PFSK-1 (cell line): ENCODE data around the gene C5.

Experiments used
- FOXP2 ChIP-seq: optimal IDR thresholded peaks from 2 replicates; pipeline ENCODE3; 2011; ENCODE audit warnings: borderline replicate concordance, control low read depth, inconsistent platforms; ENCODE audit not compliant: insufficient read depth; ENCODE audit errors: extremely low read length, extremely low read depth
- POLR2AphosphoS5 ChIP-seq: IDR thresholded peaks from 2 replicates; pipeline ENCODE4 v1.6.1; 2012; ENCODE audit warnings: low read depth, mild to moderate bottlenecking, control low read depth, low read length, moderate library complexity
- REST ChIP-seq, 2 experiments: IDR thresholded peaks; 2 replicates each; pipeline versions ENCODE4 v1.6.1 to v1.8.0; 2011 to 2012; ENCODE audit warnings: low read depth in 2 of 2, low read length in 2 of 2, control low read depth in 1 of 2, inconsistent platforms in 1 of 2, mild to moderate bottlenecking in 1 of 2, moderate library complexity in 1 of 2; ENCODE audit not compliant: insufficient read depth in 1 of 2
- SIN3A ChIP-seq: IDR thresholded peaks from 2 replicates; pipeline ENCODE4 v1.6.1; 2012; ENCODE audit warnings: mild to moderate bottlenecking, low read length, moderate library complexity, borderline replicate concordance; ENCODE audit not compliant: insufficient read depth
- TAF1 ChIP-seq: IDR thresholded peaks from 2 replicates; pipeline ENCODE4 v1.6.1; 2012; ENCODE audit warnings: low read length, control low read depth, borderline replicate concordance; ENCODE audit not compliant: insufficient read depth

The C5 gene

DNA sequence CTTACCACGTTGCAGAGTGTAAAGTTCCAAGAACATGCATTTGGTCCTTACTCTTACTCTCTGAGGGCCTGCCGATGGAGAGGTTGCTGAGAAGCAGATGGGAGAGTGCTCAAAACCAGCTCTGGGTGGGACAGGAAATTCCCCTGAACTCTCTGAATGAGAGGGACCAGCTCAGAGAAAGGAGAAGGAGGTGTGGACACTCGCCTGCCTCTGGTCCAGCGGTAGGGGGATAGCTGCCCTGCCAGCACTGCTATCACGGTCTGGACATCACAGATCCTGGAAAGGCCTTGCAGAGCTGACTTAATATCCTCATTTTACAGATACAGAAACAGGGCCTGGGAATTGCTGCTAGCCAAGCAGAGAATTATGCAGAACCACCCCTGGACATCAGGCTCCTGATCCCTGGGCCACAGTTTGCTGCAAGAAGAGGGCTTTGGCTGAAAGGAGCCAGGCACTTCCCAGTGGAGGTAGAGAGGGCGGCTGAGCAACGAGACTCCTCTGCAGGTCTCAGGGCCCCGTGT, 128.4 kb downstream of the C5 start:
- TF ChIP-seq POLR2AphosphoS5 (no peak), REST (IDR thresholded peaks at IDR 0.05; ENCODE audit: insufficient read depth in 1 of 2, low read depth in 2 of 2, low read length in 2 of 2) (no peak), SIN3A (no peak), TAF1 (no peak), FOXP2 (no peak)

- no peak for TF ChIP-seq TAF1
- no peak for TF ChIP-seq REST (IDR thresholded peaks at IDR 0.05; ENCODE audit: insufficient read depth in 1 of 2, low read depth in 2 of 2, low read length in 2 of 2)
- no peak for TF ChIP-seq POLR2AphosphoS5
- no peak for TF ChIP-seq FOXP2
- no peak for TF ChIP-seq SIN3A
Measured at GRCh38 chr9:120920806-120921178, 129.3 kb downstream of the C5 start.

GRCh38 chr9:120919843-120920805, 130.0 kb downstream of the C5 start:
- no peak for TF ChIP-seq TAF1
- TF ChIP-seq POLR2AphosphoS5, result no peak

DNA sequence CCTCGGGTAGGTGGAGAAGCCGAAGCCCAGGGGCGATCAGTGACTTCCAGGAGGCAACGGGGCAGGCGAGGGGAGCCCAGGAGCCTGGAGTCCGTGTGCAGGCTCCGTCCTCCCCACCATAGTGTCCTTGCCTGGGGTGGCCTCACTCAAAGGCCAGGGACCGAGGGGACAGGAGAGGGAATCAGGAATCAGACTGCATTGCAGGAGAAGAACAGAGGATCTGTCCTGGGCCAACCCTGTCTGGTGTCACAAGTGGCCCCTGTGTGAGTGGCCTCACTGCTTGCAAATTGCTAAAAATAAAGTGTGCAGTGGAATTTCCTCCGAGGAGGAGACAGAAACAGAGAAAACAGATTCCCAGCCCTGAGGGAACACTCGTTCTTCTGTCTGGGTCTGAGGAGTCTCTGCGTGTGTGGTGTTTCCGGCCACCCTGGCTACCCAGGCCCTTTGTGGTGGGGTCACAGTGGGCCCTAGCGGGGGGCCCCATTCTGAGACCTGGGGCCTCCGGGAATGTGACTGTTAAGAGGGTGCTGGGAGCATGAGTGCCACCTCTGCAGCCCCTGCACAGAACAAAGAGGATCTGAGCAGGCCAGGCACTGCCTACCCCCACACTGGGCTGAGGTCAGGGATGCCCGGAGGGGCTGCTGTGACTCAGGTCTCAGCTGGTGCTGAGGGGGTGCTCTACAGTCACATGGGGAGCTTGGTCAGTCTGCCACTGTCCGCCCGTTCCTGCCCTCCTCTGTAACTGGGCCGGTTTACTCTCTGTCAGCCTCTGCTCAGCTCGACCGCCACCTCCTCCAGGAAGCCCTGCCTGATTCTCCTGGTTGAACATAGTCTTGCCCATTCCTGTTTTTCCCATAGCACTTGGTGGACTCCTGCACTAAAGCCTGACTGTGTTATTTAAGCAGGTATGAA, 130.9 kb downstream of the C5 start:
- TF ChIP-seq REST (IDR thresholded peaks at IDR 0.05; ENCODE audit: insufficient read depth in 1 of 2, low read depth in 2 of 2, low read length in 2 of 2), result no peak
- no peak for TF ChIP-seq POLR2AphosphoS5
- no peak for TF ChIP-seq FOXP2
- no peak for TF ChIP-seq TAF1
- TF ChIP-seq SIN3A, result no peak

DNA sequence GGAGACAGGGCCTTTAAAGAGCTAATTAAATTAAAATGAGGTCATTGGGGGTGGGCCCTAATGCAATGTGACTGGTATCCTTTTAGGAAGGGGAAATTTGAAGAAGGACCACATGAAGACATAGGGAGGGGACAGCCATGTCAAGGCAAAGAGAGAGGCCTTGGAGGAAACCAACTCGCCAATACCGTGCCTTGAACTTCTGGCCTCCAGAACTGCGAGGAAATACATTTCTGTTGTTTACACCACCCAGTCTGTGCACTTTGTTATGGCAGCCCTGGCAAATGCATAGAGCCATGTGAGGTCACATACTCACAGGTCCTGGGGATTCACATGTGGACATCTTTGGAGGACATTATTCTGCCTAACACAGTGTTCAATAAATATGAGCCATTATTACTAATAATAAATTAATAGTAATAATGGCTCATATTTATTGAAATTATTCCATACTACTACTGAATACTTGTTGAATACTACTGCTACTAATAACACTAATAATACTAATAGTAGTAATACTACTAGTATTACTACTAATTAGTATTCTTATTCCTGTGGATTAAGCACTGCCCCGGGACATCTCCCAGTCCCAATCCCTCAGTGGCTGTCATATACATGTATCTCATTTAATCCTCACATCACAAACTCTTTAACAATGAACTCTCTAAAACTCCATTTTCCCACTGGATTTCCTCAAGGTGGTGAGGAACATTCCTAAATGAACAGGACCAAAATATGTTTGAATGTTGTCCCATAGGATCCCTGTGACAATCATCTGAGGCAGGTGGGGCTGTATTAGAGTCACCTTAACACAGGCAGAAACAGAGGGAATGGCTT, 131.9 kb downstream of the C5 start:
- TF ChIP-seq REST (IDR thresholded peaks at IDR 0.05; ENCODE audit: insufficient read depth in 1 of 2, low read depth in 2 of 2, low read length in 2 of 2), result no peak
- no peak for TF ChIP-seq POLR2AphosphoS5
- TF ChIP-seq SIN3A, result no peak
- TF ChIP-seq FOXP2, result no peak
- TF ChIP-seq TAF1, result no peak
